ENCODE results near the gene SETBP1.

DNA sequence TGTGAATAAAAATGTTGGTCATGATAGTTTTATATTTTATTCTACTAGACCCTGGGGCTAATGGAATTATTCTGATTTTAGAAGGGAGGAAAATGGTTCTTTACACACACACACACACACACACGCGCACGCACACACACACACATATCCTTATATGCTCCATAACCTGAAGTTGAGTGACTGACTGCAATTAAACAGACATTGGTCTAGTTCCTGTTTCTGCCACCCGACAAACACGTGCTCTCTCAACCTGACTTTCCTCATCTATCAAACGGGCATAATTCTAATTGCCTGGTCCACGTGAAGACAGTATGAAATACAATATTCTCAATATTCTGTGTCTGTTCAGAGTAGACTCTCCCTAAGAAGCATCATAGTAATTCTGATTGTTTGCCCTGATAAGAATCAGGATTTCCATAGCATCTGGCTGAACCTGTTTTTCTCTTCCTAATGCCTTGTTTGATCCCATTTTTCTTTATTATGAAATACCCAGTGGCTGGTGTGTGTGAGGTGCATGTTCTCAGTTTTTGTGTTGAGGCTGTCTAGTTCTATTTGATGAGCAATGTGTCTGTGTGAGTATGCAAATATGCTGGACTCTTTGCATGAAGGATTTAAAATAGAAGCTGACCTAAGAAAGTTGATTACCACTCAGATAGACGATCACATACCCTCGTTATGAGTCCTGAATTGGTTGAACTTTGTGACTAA, 51.0 kb downstream of the SETBP1 start:
- TF ChIP-seq, protein P1, sequence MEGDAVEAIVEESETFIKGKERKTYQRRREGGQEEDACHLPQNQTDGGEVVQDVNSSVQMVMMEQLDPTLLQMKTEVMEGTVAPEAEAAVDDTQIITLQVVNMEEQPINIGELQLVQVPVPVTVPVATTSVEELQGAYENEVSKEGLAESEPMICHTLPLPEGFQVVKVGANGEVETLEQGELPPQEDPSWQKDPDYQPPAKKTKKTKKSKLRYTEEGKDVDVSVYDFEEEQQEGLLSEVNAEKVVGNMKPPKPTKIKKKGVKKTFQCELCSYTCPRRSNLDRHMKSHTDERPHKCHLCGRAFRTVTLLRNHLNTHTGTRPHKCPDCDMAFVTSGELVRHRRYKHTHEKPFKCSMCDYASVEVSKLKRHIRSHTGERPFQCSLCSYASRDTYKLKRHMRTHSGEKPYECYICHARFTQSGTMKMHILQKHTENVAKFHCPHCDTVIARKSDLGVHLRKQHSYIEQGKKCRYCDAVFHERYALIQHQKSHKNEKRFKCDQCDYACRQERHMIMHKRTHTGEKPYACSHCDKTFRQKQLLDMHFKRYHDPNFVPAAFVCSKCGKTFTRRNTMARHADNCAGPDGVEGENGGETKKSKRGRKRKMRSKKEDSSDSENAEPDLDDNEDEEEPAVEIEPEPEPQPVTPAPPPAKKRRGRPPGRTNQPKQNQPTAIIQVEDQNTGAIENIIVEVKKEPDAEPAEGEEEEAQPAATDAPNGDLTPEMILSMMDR (conservative IDR thresholded peaks at IDR 0.05 in 1 of 2, IDR thresholded peaks at IDR 0.05 in 1 of 2; ENCODE audit: extremely low read depth in 1 of 2, insufficient read depth in 1 of 2, low read depth in 1 of 2, low read length in 2 of 2): no peak
- TF ChIP-seq EZH2 (IDR thresholded peaks at IDR 0.05; ENCODE audit: borderline replicate concordance, low read length): no peak
